Measurements from ENCODE around the gene GUCA2A. TPM values are rescaled to one million over a fixed set of nuclear protein-coding genes. Genes with fewer than 3 reads are reported as not detected.

Gene GUCA2A
- total RNA-seq, 1 experiment from 2014 or later = not detected

DNA sequence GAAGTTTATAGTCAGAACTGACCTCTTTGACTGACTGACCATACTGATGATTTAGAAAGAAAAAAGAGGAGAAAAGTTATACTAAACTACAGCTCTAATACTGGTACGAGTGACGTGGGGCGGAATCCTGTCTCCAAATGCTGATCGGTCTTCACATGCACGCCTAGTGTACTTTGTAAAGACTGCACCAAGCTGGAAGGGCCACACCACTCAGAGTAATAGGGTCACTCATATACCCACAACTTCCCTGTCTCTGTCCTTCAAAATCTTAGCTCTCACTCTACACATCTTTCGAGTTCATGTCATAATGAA lies 19.4 kb upstream of the GUCA2A start:
- intact Hi-C loops (cut with micrococcal nuclease; ENCODE audit: unreplicated experiment) = no loop called here
- H3K9me2 ChIP-seq (ENCODE audit: insufficient read depth) = no peaks in the 10 kb centered on the region
- H3K79me2 ChIP-seq (ENCODE audit: low read depth) = no peaks in the 10 kb centered on the region
- no peaks in the 10 kb centered on the region for H3K27me3 ChIP-seq (ENCODE audit: insufficient read depth, low read depth)
- no peaks in the 10 kb centered on the region for H3K9me3 ChIP-seq (ENCODE audit: insufficient read depth, low read depth)
- no peak for TF ChIP-seq EZH2 (IDR thresholded peaks at IDR 0.05; ENCODE audit: low read depth)
- TF ChIP-seq, protein P1, sequence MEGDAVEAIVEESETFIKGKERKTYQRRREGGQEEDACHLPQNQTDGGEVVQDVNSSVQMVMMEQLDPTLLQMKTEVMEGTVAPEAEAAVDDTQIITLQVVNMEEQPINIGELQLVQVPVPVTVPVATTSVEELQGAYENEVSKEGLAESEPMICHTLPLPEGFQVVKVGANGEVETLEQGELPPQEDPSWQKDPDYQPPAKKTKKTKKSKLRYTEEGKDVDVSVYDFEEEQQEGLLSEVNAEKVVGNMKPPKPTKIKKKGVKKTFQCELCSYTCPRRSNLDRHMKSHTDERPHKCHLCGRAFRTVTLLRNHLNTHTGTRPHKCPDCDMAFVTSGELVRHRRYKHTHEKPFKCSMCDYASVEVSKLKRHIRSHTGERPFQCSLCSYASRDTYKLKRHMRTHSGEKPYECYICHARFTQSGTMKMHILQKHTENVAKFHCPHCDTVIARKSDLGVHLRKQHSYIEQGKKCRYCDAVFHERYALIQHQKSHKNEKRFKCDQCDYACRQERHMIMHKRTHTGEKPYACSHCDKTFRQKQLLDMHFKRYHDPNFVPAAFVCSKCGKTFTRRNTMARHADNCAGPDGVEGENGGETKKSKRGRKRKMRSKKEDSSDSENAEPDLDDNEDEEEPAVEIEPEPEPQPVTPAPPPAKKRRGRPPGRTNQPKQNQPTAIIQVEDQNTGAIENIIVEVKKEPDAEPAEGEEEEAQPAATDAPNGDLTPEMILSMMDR (conservative IDR thresholded peaks at IDR 0.05) = no peak
- peaks cover 26% of the 10 kb centered on the region for H3K36me3 ChIP-seq (ENCODE audit: low read depth)
- ChIA-PET CTCF (interaction anchor here (0.5 to 0.6 kb wide), 2 partner anchors 663 to 1425 kb away, joined by 3 to 7 read pairs; no protein-coding TSS in a partner anchor), POLR2A (ENCODE audit: unreplicated experiment) (no interaction called here)
- no peak overlapping the region for H2AFZ ChIP-seq
- no peak for DNase-seq
- no peak overlapping the region for H3K4me2 ChIP-seq
- no TSS peak for BruUV-seq (replicated peaks)
- no peaks in the 10 kb centered on the region for H4K20me1 ChIP-seq (ENCODE audit: insufficient read depth)
- H3K27ac ChIP-seq = no peak overlapping the region
- H3K4me3 ChIP-seq = no peak overlapping the region
- no peaks in the 10 kb centered on the region for H3K4me1 ChIP-seq (replicated peaks; ENCODE audit: insufficient read depth)
- H3F3A ChIP-seq (ENCODE audit: insufficient read depth, low read depth) = peaks cover 16% of the 10 kb centered on the region; the same call in 1 of the 2 replicates

DNA sequence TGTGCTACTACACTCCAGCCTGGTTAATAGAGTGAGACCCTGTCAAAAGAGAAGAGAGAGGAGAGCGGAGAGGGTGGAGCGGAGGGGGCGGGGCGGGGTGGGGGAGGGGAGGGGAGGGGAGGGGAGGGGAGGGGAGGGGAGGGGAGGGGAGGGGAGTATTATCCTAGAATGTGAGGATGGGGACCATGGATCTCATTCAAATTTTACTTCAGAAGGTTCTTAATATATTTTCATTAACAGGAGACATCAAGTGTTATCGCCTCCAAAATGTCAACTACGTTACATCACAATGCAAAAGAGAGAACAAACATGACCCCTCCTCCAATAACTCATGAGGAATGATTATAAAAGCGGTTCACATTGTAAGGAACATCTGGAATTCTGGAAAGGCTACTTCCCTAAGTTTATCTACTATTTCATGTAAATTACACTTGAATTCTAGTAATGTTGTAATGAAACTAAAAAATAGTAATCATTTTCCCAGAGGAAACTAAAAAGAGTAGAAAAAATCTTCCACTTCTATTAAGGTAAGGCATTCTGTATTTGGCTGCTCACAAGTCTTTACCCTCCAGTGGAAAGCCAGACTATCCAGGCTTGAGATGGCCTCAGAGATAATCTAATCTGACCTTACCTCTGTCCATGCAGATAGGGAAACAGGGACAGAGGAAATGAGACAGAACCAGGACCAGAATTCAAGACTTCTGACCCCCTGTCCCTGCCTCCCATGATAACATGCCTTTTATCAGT lies 18.8 kb upstream of the GUCA2A start:
- TF ChIP-seq, protein P1 (conservative IDR thresholded peaks at IDR 0.05) = no peak
- TF ChIP-seq EZH2 (IDR thresholded peaks at IDR 0.05; ENCODE audit: low read depth) = no peak
- Histone ChIP-seq H3K79me2 (ENCODE audit: low read depth) (no peaks in the 10 kb centered on the region), H3K4me3 (no peak overlapping the region), H3K27me3 (ENCODE audit: insufficient read depth, low read depth) (no peaks in the 10 kb centered on the region), H3F3A (ENCODE audit: insufficient read depth, low read depth) (peaks cover 19% of the 10 kb centered on the region; the same call in 1 of the 2 replicates), H3K9me3 (ENCODE audit: insufficient read depth, low read depth) (no peaks in the 10 kb centered on the region), H3K27ac (no peak overlapping the region), H3K4me2 (no peak overlapping the region), H3K36me3 (ENCODE audit: low read depth) (peaks cover 21% of the 10 kb centered on the region), H2AFZ (no peak overlapping the region), H3K4me1 (replicated peaks; ENCODE audit: insufficient read depth) (no peaks in the 10 kb centered on the region), H4K20me1 (ENCODE audit: insufficient read depth) (no peaks in the 10 kb centered on the region), H3K9me2 (ENCODE audit: insufficient read depth) (no peaks in the 10 kb centered on the region)
- ChIA-PET POLR2A (ENCODE audit: unreplicated experiment) (interaction anchor here (0.5 kb wide), 1 partner anchor 18 kb away, joined by 3 read pairs; no protein-coding TSS in a partner anchor), CTCF (interaction anchor here (0.6 kb wide), 1 partner anchor 1424 kb away, joined by 7 read pairs; no protein-coding TSS in a partner anchor)
- BruUV-seq (replicated peaks) = no TSS peak
- DNase-seq = no peak
- intact Hi-C loops (cut with micrococcal nuclease; ENCODE audit: unreplicated experiment) = no loop called here

DNA sequence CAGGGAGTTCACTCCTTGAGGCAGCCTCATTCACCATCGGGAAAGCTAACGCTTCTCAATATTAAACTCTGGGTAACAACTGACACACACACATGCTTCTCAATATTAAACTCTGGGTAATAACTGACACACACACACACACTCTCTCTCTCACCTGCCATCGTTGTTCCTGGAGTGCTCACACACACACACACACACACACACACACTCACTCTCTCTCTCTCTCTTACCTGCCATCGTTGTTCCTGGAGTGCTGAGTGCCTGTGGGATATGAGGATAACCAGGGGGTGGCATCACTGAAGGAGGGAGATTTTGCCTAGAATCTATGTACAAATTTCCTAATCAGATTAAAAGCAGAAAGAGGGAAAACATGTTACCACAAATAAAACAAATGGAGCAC lies 17.1 kb upstream of the GUCA2A start:
- BruUV-seq (replicated peaks) = no TSS peak
- POLR2A ChIA-PET (ENCODE audit: unreplicated experiment) = no interaction called here
- TF ChIP-seq EZH2 (IDR thresholded peaks at IDR 0.05; ENCODE audit: low read depth) = no peak
- TF ChIP-seq, protein P1 (conservative IDR thresholded peaks at IDR 0.05) = no peak

More for the DNA sequence above, 17.1 kb upstream of the GUCA2A start:
- H3K36me3 ChIP-seq (ENCODE audit: low read depth) = peaks cover 12% of the 10 kb centered on the region
- DNase-seq = no peak
- no peaks in the 10 kb centered on the region for H3K27me3 ChIP-seq (ENCODE audit: insufficient read depth, low read depth)
- H4K20me1 ChIP-seq (ENCODE audit: insufficient read depth) = 0 out of 2 replicates have a peak, but pooled peaks cover 2% of the 10 kb centered on the region
- no peaks in the 10 kb centered on the region for H3K4me1 ChIP-seq (replicated peaks; ENCODE audit: insufficient read depth)
- H3K79me2 ChIP-seq (ENCODE audit: low read depth) = no peaks in the 10 kb centered on the region; the same call in 1 of the 2 replicates
- intact Hi-C loops (cut with micrococcal nuclease; ENCODE audit: unreplicated experiment) = no loop called here
- H3F3A ChIP-seq (ENCODE audit: insufficient read depth, low read depth) = peaks cover 32% of the 10 kb centered on the region; the same call in 1 of the 2 replicates
- no peak overlapping the region for H3K27ac ChIP-seq
- H3K4me3 ChIP-seq = no peak overlapping the region
- no peaks in the 10 kb centered on the region for H3K9me3 ChIP-seq (ENCODE audit: insufficient read depth, low read depth)
- H3K9me2 ChIP-seq (ENCODE audit: insufficient read depth) = no peaks in the 10 kb centered on the region
- H3K4me2 ChIP-seq = no peak overlapping the region
- H2AFZ ChIP-seq = no peak overlapping the region
- CTCF ChIA-PET = no interaction called here

Data from PC-9 (cell line).